ENCODE data around the gene TSGA10IP.
"Not testable (repeated sequence)": the region's sequence is repeated elsewhere in the genome, so short reads cannot be mapped to it uniquely, and the experiment has no call there.

Gene TSGA10IP

DNA sequence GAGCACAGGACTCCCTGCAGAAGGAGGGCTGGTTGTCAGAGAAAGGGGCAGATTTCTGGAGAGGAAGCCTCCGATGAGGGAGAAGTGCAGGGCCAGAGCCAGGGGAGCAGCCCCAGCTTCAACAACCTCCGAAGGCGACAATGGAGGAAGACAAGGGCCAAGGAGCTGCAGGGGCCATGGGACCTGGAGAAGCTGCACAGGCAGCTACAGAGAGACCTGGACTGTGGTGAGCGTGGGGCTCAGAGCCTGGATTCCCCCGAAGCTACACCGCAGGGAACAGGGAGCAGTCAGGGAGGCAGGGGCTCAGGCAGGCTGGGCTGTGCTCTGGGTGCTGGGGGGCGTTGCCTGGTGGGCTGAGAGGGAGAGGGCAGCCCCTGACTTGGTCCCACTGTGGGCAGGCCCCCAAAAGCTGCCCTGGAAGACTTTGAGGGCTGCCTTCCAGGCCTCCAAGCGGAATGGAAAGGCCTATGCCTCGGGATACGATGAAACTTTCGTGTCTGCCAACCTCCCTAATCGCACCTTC lies 2.4 kb downstream of the TSGA10IP start:
- no peak for DNase-seq (ENCODE audit: low spot score)

DNA sequence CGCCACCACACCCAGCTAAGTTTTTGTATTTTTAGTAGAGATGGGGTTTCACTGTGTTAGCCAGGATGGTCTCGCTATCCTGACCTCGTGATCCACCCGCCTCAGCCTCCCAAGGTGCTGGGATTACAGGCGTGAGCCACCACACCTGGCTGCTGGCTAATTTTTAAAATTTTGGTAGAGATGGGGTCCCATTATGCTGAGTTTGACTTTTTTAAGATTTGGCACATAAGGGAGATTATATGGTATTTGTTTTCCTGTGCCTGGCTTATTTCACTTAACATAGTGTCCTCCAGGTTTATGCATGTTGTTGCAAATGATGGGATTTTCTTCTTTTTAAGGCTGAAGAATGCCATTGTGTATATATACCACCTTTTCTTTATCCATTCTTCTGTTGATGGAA lies 5.4 kb downstream of the TSGA10IP start:
- not testable (repeated sequence) for DNase-seq (ENCODE audit: low spot score)

DNA sequence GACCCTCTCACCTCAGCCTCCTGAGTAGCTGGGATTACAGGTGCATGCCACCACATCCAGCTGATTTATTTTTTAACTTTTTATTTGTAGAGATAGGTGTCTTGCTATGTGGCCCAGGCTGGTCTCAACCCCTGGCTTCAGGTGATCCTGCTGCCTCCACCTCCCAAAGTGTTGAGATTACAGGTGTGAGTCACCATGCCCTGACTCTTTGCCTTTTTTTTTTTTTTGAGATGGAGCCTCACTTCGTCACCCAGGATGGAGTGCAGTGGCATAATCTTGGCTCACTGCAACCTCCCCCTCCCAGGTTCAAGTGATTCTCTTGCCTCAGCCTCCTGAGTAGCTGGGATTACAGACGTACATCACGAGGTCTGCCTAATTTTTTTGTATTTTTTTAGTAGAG lies 6.4 kb downstream of the TSGA10IP start:
- not testable (repeated sequence) for DNase-seq (ENCODE audit: low spot score)

DNA sequence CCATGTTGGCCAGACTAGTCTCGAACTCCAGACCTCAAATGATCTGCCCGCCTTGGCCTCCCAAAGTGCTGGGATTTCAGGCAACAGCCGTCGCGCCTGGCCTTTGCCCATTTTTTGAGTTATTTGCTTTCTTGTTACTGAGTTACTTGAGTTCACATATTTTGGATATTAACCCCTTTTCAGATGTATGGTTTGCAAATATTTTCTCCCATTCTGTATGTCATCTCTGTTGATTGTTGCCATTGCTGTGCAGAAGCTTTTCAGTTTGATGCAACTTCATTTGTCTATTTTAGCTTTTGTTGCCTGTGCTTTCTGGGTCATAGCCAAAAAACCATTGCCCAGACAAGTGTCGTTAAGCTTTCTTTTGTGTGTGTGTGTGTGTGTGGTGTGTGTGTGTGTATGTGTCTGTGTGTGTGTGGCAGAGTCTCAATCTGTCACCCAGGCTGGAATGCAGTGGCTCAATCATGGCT lies 6.8 kb downstream of the TSGA10IP start:
- no peak for DNase-seq (ENCODE audit: low spot score)

DNA sequence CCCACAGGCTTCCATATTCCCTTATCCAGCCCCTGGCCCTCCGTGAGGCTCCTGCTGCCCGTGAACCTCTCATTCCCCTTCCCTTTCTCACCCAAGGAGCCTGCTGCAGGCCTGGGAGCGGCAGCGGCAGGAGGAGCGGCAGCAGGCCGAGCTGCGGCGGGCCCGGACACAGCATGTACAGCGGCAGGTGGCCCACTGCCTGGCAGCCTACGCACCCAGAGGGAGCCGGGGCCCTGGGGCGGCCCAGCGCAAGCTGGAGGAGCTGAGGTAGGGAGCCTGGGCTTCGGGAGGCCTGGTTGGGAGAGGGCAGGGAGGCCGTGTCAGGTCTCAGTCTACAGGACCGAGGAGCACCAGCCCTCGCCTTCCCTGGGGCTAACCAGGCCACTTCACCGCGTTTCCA lies 8.2 kb downstream of the TSGA10IP start:
- DNase-seq (ENCODE audit: low spot score) = no peak

DNA sequence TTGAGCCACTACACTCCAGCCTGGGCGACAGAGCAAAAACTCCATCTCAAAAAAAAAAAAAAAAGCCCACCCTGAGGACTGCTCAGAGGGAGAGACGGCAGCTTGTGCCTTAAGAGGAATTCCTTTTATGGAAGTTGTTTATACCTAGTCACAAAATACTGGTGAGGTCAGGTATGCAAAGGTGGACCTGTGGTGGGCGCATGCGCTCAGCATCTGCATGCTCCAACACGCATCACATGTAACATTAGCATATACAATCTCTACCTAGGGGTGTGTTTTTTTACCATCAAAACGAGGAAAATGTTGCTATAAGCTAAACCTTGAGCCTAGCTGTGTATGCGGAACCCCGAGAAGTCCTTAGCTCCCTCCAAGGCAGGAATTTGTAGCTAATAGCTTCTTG lies 9.5 kb downstream of the TSGA10IP start:
- DNase-seq (ENCODE audit: low spot score) = no peak

DNA sequence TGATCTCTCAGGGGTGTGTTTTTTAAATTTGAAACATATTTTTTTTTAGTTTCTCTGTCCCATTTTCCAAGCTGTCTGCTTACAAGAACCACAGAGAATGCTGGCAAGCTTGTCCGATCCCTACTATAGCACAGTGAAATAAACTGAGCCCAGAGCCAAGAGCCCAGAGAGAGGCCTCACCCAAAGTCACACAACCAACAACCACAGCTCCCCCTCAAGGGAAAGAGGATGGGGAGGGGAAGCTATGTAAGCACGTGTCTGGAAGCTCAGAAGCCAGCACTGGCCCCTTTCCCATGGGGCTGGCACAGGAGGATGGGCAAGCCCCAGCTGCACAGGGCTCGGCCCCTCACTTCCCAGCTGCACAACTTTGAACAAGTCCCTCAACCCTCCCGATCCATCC lies 13.0 kb downstream of the TSGA10IP start:
- no peak for DNase-seq (ENCODE audit: low spot score)

DNA sequence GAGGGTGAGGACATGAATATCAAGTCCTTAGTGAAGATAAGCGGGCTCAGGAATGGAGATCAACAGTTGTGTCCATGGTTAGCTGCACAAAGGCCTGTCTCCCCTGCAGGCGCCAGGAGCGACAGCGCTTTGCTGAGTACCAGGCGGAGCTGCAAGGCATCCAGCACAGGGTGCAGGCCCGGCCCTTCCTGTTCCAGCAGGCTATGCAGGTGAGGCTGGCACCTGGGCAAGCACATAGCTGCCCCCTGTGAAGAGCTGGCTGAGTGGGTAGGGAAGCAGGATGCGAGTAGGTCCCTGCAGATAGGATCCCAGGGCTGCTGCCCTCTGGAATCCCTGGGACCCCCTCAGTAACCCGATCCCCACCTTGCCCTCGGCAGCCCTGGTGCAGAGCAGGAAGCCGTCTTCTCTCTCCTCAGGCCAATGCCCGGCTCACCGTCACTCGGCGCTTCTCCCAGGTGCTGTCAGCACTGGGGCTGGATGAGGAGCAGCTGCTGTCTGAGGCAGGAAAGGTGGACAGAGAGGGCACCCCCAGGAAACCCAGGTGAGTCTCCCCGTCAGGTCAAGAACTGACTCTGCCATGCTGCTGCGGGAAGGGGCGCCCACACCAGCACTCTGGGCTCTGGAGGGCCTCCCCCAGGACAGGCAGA lies 13.6 kb downstream of the TSGA10IP start:
- DNase-seq (ENCODE audit: low spot score) = no peak

DNA sequence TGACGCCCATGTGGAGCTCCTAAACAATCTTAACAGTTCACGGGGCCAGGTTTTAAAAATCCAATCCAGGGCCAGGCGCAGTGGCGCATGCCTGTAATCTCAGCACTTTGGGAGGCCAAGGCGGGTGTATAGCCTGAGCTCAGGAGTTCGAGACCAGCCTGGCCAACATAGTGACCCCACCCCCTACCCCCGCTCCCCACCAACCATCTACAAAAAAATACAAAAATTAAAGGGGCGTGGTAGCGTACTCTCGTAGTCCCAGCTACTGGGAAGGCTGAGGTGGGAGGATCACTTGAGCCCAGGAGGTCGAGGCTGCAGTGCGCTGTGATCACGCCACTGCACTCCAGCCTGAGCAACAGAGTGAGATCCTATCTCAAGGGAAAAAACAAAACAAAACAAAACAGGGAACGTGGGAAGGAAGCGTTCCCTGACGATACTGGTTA lies 15.6 kb downstream of the TSGA10IP start:
- no peak for DNase-seq (ENCODE audit: low spot score)

DNA sequence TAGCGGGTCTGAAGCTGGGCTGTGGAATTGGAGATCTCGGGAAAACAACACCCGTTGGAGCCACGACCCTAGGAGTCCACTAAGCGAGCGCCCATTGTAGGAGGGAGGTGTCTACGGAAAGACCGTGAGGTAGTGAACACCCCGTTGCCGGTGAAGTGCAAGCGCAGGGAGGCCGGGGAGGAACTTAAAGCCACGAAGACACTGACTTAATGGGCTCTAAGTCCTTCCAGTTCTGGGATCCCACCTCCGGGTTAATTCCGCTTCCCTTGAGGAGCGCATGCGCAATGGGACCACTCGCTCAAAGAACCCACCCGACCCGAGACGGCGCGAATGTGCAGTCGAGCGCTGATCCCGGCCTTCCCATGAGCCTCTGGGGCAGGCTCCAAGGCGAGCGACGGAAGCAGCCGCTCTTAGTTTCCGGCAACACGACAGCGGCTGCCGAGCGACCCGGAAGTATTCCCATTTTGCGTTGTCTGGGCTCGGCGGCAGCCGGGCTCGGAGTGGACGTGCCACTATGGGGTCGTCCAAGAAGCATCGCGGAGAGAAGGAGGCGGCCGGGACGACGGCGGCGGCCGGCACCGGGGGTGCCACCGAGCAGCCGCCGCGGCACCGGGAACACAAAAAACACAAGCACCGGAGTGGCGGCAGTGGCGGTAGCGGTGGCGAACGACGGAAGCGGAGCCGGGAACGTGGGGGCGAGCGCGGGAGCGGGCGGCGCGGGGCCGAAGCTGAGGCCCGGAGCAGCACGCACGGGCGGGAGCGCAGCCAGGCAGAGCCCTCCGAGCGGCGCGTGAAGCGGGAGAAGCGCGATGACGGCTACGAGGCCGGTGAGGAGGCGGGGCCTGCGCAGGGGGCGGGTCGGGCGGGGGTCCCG lies 16.2 kb downstream of the TSGA10IP start, which contains the start of gene SART1:
Gene SART1, plus strand, starts transcription at position 468 of the 874 bp plus-strand sequence. Its CDS starts 47 bp downstream, at position 515.
- peak; percentile 98 for DNase-seq (ENCODE audit: low spot score)

DNA sequence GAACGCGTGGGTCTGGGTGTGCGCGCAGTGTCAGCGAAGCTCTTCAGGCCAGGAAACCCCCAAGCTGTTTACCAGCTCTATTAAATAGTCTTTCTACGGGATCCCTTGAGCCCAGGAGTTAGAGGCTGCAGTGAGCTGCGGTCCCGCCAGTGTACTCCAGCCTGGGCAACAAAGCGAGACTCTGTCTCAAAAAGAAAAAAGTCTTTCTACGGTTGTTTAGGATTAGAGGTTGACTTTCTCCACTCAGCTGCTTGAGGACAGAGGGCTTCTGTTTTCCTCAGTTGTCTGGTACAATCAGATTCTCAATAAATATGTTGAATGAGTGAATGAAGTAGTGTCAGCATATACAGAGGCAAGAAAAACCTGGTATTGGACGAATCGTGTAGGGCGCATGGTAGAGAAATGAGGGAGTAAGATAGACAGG lies 16.9 kb downstream of the TSGA10IP start:
- DNase-seq (ENCODE audit: low spot score) = no peak

DNA sequence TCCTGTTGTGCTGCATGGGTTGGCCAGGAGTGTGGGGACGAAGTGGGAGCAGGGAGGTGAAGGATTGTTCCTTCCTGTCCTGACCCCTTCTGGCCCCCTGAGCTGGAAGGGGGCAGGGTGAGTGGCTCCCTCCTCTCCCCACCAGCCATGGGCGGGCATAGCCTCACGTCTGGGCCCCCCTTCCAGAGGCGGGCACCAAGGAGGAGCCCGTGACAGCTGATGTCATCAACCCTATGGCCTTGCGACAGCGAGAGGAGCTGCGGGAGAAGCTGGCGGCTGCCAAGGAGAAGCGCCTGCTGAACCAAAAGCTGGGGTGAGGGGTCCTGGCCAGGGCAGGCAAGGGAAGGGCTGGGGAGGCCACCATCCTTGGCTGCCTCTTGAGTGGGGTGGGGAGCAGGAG lies 19.6 kb downstream of the TSGA10IP start:
- DNase-seq (ENCODE audit: low spot score) = no peak

DNA sequence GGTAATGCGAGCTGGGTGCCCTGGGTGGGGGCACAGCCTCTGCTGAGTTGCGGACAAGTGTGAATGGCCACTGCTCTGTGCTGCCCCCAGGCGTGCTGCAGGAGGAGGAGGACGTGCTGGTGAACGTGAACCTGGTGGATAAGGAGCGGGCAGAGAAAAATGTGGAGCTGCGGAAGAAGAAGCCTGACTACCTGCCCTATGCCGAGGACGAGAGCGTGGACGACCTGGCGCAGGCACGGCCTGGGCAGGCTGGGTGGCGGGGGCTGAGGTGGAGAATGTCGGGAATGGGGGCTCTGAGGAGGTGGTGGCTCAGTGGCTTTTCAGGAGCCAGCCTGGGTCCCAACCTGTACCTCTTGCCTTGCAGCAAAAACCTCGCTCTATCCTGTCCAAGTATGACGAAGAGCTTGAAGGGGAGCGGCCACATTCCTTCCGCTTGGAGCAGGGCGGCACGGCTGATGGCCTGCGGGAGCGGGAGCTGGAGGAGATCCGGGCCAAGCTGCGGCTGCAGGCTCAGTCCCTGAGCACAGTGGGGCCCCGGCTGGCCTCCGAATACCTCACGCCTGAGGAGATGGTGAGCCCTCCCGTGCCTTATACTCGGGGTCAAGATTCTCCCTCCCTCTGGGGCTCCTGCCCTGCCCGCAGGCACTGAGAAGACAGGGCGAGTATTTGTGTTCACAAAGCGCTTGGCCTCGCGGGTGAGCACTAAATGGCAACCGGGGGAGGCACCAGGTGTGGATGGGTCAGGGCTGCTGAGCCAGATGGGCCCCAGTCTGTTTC lies 20.9 kb downstream of the TSGA10IP start:
- DNase-seq (ENCODE audit: low spot score) = no peak

DNA sequence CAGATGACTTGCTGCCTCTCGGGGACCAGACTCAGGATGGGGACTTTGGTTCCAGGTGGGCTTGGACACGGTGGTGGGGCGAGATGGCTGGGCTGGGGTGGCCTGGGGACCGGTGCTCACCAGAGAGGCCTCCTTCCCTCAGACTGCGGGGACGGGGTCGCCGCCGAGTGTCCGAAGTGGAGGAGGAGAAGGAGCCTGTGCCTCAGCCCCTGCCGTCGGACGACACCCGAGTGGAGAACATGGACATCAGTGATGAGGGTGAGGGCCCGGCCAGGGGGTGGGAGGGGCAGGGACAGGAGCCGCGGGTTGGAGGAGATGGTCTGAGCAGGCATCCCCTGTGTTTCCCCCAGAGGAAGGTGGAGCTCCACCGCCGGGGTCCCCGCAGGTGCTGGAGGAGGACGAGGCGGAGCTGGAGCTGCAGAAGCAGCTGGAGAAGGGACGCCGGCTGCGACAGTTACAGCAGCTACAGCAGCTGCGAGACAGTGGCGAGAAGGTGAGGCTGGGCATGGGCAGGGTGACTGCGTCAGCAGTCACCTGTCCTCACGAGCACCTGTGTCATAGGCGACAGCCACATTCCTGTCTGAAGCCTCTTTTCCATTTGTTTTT lies 22.2 kb downstream of the TSGA10IP start:
- no peak for DNase-seq (ENCODE audit: low spot score)

DNA sequence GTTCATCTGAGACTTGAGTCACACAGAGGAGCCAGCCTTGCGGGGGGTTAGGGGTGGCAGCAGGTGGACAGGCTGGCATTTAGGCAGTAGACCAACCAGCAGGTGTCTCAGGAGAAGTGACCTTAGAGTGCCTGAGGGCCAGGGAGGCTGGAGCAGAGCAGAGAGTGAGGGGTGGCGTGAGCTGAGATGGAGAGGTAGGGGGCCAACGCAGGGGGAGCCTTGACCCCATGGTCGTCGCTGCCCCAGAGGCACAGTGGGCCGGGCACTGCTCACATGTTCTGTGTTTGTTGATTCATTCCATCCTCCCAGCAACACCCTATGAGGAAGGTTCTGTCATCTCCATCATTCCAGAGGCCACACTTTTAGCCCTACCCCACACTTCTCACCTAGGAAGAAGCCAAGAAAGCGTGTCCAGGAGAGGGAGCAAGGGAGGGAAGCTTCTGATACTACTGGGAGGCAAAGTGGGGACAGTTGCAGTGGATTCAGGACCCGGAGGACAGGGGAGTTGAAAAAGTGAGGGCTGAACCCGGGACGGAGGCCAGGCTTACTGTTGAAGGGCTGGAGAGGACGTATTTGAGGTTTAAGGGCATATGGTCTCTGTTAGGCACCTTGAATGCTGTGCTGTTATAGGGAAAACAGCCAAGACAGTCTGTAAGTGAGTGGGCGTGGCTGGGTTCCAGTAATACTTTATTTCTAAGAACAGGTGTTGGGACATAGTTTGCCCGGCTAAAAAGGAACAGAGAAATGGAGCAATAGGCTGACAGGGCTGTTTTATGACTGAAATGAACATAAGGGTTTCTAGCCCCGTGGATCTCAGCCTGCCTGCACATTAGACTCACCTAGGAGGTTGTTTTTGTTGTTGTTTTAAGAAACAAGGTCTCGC lies 23.6 kb downstream of the TSGA10IP start:
- DNase-seq (ENCODE audit: low spot score) = no peak

DNA sequence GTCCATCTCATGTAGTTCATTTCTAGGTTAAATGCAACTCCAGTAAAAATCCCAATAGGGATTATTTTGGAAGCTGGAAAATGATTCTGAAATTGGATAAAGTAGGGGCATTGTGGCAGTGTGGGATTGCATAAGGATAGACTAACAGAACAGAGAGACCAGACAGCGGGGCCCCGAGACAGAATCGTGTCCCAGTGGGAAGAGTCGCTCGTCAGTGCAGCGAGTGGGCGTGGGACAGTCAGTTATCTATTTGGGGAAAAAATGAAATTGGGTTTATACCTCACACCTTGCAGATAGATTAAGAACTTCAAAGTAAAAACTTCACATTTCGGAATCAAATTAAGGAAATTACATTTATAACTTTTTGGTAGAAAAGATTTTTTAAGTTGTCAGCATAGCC lies 26.8 kb downstream of the TSGA10IP start:
- no peak for DNase-seq (ENCODE audit: low spot score)

DNA sequence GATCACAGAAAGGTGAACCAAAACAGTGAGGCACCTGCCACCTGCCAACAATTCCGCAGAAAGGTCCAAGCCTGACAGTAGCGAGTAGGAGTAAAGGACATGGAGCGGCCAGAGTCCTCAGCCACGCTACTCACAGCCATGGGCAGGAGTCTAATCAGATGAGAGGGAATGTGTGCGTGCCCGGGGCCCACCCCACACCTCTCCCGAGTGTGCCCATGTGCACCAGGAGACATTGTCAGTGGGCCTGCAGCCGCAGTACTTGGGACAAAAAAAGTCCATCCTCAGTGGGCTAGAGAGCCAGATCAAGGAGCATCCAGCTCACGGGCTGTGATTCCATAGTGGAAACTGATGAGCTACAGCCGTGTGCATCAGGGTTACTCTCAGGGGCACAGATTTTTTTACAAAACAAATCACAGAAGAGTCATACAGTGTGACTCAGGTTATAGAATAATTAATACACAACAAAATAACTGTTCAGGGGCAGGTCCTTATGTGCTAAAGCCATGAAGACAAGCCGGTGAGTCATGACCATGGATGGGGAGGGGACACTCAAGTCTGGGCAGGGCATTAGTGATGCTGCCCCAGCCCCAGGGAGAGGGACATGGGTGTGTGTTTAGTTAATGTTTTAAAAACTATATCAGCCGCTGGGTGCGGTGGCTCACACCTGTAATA lies 28.3 kb downstream of the TSGA10IP start:
- DNase-seq (ENCODE audit: low spot score) = no peak

DNA sequence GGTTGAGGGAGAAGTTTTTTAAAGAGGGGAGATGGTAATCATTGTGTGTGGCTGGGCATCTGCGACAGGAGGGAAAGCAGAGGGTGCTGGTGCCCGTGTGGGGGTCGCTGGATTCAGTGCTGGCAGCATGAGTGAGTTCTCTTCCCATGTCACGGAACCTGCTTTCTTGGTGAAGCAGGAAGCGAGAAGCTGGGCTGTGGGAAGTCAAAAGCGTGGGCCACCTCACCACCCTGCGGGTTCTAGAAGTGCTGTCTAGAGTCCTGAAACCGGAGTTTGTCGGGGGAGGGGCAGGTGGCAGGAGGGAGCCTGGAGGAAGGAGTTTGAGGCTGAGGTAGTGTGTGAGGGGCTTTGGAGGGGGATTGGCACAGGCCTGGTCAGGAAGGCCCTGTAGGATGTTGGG lies 30.5 kb downstream of the TSGA10IP start:
- DNase-seq (ENCODE audit: low spot score) = no peak

DNA sequence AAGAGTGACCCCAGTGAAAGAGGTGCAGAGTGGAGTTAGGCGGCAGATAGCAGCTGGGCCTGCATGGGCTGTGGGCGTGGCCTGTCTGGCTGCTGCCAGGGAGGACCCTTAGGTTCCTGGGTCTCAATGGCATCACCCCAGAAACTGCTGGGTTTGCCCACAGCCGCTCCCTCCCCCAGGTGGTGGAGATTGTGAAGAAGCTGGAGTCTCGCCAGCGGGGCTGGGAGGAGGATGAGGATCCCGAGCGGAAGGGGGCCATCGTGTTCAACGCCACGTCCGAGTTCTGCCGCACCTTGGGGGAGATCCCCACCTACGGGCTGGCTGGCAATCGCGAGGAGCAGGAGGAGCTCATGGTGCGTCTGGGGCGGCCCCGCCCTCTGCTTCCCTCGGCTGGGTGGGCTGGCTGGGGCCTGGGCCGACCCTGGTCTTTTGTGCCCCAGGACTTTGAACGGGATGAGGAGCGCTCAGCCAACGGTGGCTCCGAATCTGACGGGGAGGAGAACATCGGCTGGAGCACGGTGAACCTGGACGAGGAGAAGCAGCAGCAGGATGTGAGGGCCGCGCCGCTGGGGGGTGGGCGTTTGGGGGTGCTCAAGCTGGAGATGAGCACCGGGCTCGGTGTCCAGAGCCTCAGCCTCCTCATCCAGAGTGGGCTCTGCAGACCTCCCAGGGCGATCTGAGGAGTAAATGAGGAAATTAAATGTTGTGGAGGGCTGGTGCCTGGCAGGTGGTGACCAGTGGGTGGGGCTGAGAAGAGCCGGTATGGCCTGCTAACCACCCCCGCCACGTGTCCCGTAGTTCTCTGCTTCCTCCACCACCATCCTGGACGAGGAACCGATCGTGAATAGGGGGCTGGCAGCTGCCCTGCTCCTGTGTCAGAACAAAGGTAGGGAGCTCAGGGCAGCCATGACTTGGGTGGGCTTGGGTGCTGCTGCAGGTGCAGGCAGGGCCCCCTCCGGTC lies 31.2 kb downstream of the TSGA10IP start:
- DNase-seq (ENCODE audit: low spot score) = no peak

Data from germinal center (tissue), 1 donor.